Brain pericyte (primary cell): ENCODE results near the gene TST.
"Not testable (repeated sequence)": the region's sequence is repeated elsewhere in the genome, so short reads cannot be mapped to it uniquely, and the experiment has no call there.

Experiments used
- DNase-seq: peaks from one replicate; pipeline ENCODE4 v3.0.0-alpha.2; 2012; ENCODE audit warnings: low read depth, low spot score

Gene TST

GRCh38 chr22:37015587-37015878 lies 3.7 kb downstream of the TST start:
- no peak for DNase-seq

GRCh38 chr22:37014835-37015586 lies 4.2 kb downstream of the TST start:
- no peak for DNase-seq

GRCh38 chr22:37014415-37014806 lies 4.8 kb downstream of the TST start:
- no peak for DNase-seq

- no peak for DNase-seq
Observed at GRCh38 chr22:37012956-37013355, 6.3 kb downstream of the TST start.

GRCh38 chr22:37012262-37012904 lies 6.9 kb downstream of the TST start:
- DNase-seq, result no peak

GRCh38 chr22:37011472-37011871 lies 7.8 kb downstream of the TST start:
- no peak for DNase-seq

GRCh38 chr22:37010976-37011375 lies 8.3 kb downstream of the TST start:
- DNase-seq, result no peak

GRCh38 chr22:37010174-37010573 lies 9.1 kb downstream of the TST start:
- no peak for DNase-seq

GRCh38 chr22:37009490-37009889 lies 9.8 kb downstream of the TST start:
- no peak for DNase-seq

- DNase-seq, result no peak
Observed at GRCh38 chr22:37008365-37008764, 10.9 kb downstream of the TST start.

- DNase-seq, result no peak
Observed at GRCh38 chr22:37007651-37008050, 11.6 kb downstream of the TST start.

- DNase-seq, result no peak
Observed at GRCh38 chr22:37002633-37003032, 16.6 kb downstream of the TST start.

- DNase-seq, result no peak
Observed at GRCh38 chr22:37001826-37002225, 17.4 kb downstream of the TST start.

- no peak for DNase-seq
Observed at GRCh38 chr22:37000676-37001534, 18.3 kb downstream of the TST start.

GRCh38 chr22:36999463-36999862 lies 19.8 kb downstream of the TST start:
- DNase-seq, result no peak

GRCh38 chr22:36998620-36999351 lies 20.5 kb downstream of the TST start:
- no peak for DNase-seq

GRCh38 chr22:36997746-36998145 lies 21.5 kb downstream of the TST start:
- DNase-seq, result no peak

- DNase-seq, result no peak
Observed at GRCh38 chr22:36991206-36991605, 28.0 kb downstream of the TST start.

- no peak for DNase-seq
Observed at GRCh38 chr22:36990457-36990856, 28.8 kb downstream of the TST start.

GRCh38 chr22:36989012-36989411 lies 30.2 kb downstream of the TST start:
- DNase-seq, result not testable (repeated sequence)

- no peak for DNase-seq
Observed at GRCh38 chr22:36988075-36988832, 31.0 kb downstream of the TST start.
